Heart left ventricle (tissue), 13 donors: Measurements from ENCODE around the gene LMBRD1.

ENCODE experiments used
- POLR2A ChIP-seq, 2 donors: fragments of 450-650 bp; IDR thresholded peaks; one replicate each; pipeline ENCODE4 v1.6.1; 2017; ENCODE audit warnings: antibody characterized with exemption in 2 of 2, mild to moderate bottlenecking in 2 of 2, moderate library complexity in 2 of 2
- TF ChIP-seq, protein P1 (sequence below), 12 donors: fragments of 200-600 bp; sonication (generic) in 4 of 12; IDR thresholded peaks; one replicate each; pipeline versions ENCODE4 v1.5.0 to v1.8.0; 2018 to 2022; ENCODE audit warnings: antibody characterized with exemption in 12 of 12, mild to moderate bottlenecking in 5 of 12
- donor health status: ischemic (EF 13 %, LVEDD 7.1; RV severe dilation, severe dysfunction).
- donor health status: DM: no; HTN: yes; CAD: no.
- donor health status: DM: no; HTN: no; CAD: no.
- donor health status: ischemic (EF 25% LVEDD 6.9; RV normal size, moderate dysfunction).
- donor health status: ischemic (EF 25% LVEDD 5.7; RV mildly dilated, moderate dysfunction).
- donor health status: ischemic (EF 35%, LVEDD 5.7; RV mildly dilated, moderate dysfunction).
- donor health status: nonischemic (EF 11% LVEDD 7.7; RV severe dilation, severe dysfunction).
- donor health status: DM: yes; HTN: yes; CAD: no.
- donor health status: PGD.
- donor health status: ischemic (EF 29% LVEDD 5.4; RV normal size, mild dysfunction).
- donor health status: nonischemic (EF 23%, LVEDD 6.1; RV moderate dilation, normal function).

DNA sequence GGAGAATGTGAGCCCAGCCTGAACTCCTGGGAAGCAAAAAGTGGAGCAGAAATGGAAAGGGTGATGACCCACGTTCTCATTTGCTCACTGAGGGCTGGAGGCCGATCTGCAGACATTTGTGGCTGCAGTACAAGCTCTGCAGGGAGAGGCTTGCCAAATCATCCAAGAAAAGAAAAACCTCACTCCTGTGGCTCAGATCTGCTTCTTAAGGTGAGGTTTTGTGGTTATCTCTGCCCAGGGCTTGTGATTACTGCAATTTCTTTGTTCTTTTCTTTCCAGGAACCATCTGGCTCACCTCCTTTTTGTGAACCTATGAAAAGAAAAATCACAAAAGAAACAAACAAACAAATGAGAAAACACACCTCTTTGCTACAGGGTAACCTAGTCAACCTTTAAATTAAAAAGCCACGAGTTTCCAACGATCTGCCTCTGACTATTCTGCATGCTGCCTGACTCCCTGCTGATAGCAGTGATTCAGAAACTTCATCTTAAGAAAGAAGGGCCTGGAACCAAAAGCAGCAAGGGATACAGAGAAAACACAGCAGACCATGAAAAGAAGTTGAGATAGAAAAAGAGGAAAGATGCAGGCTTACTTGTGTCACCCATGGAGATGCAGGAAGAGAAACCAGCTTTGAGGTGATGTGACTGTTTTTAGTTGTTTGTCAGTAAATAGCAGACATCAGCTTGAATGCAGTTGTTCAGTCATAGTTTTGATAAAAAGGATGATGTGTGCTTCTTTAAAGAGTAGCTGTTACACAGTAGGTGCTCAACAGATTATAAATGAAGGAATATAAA is 165.1 kb downstream of the LMBRD1 start:
- TF ChIP-seq, protein P1, sequence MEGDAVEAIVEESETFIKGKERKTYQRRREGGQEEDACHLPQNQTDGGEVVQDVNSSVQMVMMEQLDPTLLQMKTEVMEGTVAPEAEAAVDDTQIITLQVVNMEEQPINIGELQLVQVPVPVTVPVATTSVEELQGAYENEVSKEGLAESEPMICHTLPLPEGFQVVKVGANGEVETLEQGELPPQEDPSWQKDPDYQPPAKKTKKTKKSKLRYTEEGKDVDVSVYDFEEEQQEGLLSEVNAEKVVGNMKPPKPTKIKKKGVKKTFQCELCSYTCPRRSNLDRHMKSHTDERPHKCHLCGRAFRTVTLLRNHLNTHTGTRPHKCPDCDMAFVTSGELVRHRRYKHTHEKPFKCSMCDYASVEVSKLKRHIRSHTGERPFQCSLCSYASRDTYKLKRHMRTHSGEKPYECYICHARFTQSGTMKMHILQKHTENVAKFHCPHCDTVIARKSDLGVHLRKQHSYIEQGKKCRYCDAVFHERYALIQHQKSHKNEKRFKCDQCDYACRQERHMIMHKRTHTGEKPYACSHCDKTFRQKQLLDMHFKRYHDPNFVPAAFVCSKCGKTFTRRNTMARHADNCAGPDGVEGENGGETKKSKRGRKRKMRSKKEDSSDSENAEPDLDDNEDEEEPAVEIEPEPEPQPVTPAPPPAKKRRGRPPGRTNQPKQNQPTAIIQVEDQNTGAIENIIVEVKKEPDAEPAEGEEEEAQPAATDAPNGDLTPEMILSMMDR (IDR thresholded peaks at IDR 0.05) = no peak
- TF ChIP-seq POLR2A (IDR thresholded peaks at IDR 0.05) = no peak
